AG09309 (cell line): ENCODE results near the gene BARX1.

Source experiments
- DNase-seq: peaks from one replicate; pipeline ENCODE4 v3.0.0-alpha.2; 2010; ENCODE audit warnings: low read depth
- H3K4me3 ChIP-seq: 2 replicates; pipeline ENCODE4 v1.5.1; 2011; ENCODE audit warnings: mild to moderate bottlenecking, low read depth, low read length, moderate library complexity; ENCODE audit not compliant: control insufficient read depth
- CTCF ChIP-seq: IDR thresholded peaks from 2 replicates; pipeline ENCODE4 v1.5.1; 2011; ENCODE audit warnings: mild to moderate bottlenecking, low read depth, low read length, inconsistent platforms; ENCODE audit not compliant: insufficient read depth, control insufficient read depth; ENCODE audit errors: missing control alignments

BARX1 gene

GRCh38 chr9:93904649-93905472 is 50.3 kb downstream of the BARX1 start:
- DNase-seq, result no peak
- TF ChIP-seq CTCF, result no peak
- H3K4me3 ChIP-seq, result no peak overlapping the region

GRCh38 chr9:93903886-93904648 is 51.1 kb downstream of the BARX1 start:
- H3K4me3 ChIP-seq, result no peak overlapping the region
- TF ChIP-seq CTCF, result no peak
- no peak for DNase-seq

- no peak for DNase-seq
- no peak for TF ChIP-seq CTCF
- H3K4me3 ChIP-seq, result no peak overlapping the region
Observed at GRCh38 chr9:93902780-93903655, 52.1 kb downstream of the BARX1 start.

- H3K4me3 ChIP-seq, result no peak overlapping the region
- no peak for DNase-seq
- TF ChIP-seq CTCF, result no peak
Observed at GRCh38 chr9:93902051-93902779, 52.9 kb downstream of the BARX1 start.
